ENCODE results near the gene ARTN.

The ARTN gene

GRCh38 chr1:43947061-43947873, 13.7 kb downstream of the ARTN start:
- peak; percentile 21 for DNase-seq (ENCODE audit: low spot score)

GRCh38 chr1:43947874-43948437, 14.4 kb downstream of the ARTN start:
- peak; percentile 27 for DNase-seq (ENCODE audit: low spot score)

- DNase-seq (ENCODE audit: low spot score) = no peak
Measured at GRCh38 chr1:43949678-43950077, 16.1 kb downstream of the ARTN start.

GRCh38 chr1:43951021-43951985, 17.7 kb downstream of the ARTN start:
- peak; percentile 18 for DNase-seq (ENCODE audit: low spot score)

GRCh38 chr1:43952731-43953346, 19.2 kb downstream of the ARTN start:
- DNase-seq (ENCODE audit: low spot score) = no peak

GRCh38 chr1:43953361-43953760, 19.8 kb downstream of the ARTN start:
- no peak for DNase-seq (ENCODE audit: low spot score)

- DNase-seq (ENCODE audit: low spot score) = no peak
Measured at GRCh38 chr1:43954036-43954435, 20.4 kb downstream of the ARTN start.

GRCh38 chr1:43956234-43956633, 22.6 kb downstream of the ARTN start:
- no peak for DNase-seq (ENCODE audit: low spot score)

- DNase-seq (ENCODE audit: low spot score) = no peak
Measured at GRCh38 chr1:43957407-43958040, 23.9 kb downstream of the ARTN start.

GRCh38 chr1:43958351-43959255, 25.0 kb downstream of the ARTN start:
- DNase-seq (ENCODE audit: low spot score) = no peak

- no peak for DNase-seq (ENCODE audit: low spot score)
Measured at GRCh38 chr1:43960798-43961197, 27.2 kb downstream of the ARTN start.

- DNase-seq (ENCODE audit: low spot score) = no peak
Measured at GRCh38 chr1:43961692-43962091, 28.1 kb downstream of the ARTN start.

GRCh38 chr1:43962324-43962723, 28.7 kb downstream of the ARTN start:
- DNase-seq (ENCODE audit: low spot score) = no peak

GRCh38 chr1:43963006-43963405, 29.4 kb downstream of the ARTN start:
- DNase-seq (ENCODE audit: low spot score) = no peak

- no peak for DNase-seq (ENCODE audit: low spot score)
Measured at GRCh38 chr1:43963890-43964289, 30.3 kb downstream of the ARTN start.

- no peak for DNase-seq (ENCODE audit: low spot score)
Measured at GRCh38 chr1:43965316-43965715, 31.7 kb downstream of the ARTN start.

GRCh38 chr1:43968348-43968948, 34.8 kb downstream of the ARTN start:
- peak; percentile 26 for DNase-seq (ENCODE audit: low spot score)

- no peak for DNase-seq (ENCODE audit: low spot score)
Measured at GRCh38 chr1:43969416-43969745, 35.8 kb downstream of the ARTN start.

- peak; percentile 98 for DNase-seq (ENCODE audit: low spot score)
Measured at GRCh38 chr1:43969746-43970466, 36.3 kb downstream of the ARTN start, which contains the start of gene DPH2. DPH2 (plus strand) TSS chr1:43970010; CDS start chr1:43970176, 166 bp downstream.
